ENCODE measurements around the gene RS1.

RS1 gene

GRCh38 chrX:18668071-18668835, 3.7 kb downstream of the RS1 start:
- DNase-seq, result peak; percentile 62

- DNase-seq, result peak; percentile 49
Observed at GRCh38 chrX:18666614-18667013, 5.3 kb downstream of the RS1 start.

DNA sequence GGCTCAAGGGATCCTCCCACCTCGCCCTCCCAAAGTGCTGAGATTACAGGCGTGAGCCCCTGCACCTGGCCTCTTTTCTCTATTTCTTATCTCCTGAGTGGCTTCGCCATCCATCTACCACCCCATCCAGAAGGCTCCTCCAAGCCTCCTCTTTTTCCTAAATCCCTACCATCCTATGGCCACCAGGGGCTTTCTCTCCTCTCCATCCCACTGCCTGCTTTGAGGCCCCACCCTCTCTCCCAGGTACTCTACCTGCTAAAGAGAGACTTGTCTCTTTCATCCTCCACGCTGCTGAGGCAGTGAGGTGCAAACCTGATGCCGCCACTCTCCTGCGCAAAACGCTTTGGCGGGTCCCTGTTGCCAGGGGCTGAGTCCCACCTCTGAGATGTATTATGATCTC, 7.0 kb downstream of the RS1 start:
- no peak for DNase-seq

DNA sequence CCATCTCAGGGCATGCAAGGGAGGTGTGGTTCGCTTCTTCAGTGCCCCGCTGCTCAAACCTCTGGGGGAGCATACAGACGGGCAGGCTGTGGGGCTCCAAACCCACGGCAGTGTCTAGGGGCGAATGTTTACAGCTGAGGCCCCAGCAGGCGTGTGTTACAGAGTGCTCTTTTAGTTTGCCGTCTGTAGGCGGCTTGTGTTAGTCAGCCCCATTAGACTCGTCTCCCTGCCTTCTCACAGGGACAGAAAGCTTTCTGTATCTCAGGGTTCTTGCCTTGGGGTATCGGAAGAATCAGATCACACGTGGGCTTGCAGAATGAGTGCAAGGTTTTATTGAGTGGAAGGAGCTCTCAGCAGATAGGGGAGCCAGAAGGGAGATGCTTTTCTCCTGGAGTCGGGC, 10.6 kb downstream of the RS1 start:
- DNase-seq, result no peak

DNA sequence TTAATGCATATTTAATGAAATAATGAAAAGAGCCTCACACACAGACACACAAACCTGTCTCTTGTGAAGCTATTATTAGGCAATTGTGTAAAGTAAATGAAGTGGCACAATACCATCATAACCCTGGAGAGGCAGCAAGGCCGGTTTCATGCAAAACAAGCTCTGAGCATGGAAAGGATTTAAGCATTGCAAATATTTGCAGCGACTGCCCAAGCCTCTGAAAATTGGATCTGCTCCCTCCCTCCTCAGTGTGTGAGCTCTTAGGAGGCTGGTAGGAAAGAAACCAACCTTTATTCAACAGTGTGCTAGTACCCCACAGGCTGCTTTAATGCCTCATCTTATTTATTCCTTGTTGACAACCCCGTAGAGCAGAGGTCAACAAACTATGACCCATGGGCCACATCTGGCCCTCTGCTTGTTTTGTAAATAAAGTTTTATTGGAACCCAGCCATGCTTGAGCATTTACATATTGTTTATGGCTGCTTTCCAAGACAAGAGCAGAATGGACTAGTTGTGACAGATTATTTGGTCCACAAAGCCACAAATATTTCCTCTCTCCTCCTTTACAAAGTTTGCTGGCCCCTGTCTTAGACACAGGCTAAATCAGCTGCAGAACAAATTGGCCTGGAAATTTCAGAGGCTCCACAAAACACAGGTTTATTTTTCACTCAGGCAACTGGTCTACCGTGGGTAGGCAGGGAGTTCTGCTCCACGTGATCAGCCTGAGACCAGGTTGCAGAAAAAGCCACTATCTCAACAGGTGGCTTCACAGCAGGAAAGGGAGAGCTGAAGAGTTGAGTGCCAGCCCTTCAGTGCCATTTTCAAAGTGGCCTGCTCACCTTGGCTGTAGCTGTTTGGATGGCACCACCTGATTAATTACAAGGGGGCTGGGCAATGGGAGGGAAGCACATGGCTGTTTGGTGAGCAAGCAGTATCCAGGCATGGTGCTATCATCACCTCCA, 16.8 kb downstream of the RS1 start:
- DNase-seq, result no peak

GRCh38 chrX:18652636-18653035, 19.3 kb downstream of the RS1 start:
- DNase-seq, result no peak

DNA sequence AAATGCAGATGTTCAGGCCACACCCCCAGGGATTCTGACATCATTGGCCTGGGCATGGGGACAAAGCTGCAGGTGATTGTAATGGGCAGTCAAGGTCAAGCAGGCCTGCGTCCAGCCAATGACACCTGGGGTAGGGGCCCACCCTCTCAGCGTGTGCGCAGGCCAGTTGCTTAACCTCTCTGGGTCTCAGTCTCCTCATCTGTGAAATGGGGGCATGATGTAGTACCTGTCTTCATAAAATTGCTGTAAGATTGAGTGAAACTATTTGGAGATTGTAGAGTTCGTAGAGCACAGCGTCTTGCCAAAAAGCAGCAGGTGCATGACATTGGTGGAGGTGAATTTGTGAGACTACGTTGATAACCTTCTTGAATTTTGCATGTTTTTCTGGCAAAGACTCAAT, 21.2 kb downstream of the RS1 start:
- DNase-seq, result no peak

DNA sequence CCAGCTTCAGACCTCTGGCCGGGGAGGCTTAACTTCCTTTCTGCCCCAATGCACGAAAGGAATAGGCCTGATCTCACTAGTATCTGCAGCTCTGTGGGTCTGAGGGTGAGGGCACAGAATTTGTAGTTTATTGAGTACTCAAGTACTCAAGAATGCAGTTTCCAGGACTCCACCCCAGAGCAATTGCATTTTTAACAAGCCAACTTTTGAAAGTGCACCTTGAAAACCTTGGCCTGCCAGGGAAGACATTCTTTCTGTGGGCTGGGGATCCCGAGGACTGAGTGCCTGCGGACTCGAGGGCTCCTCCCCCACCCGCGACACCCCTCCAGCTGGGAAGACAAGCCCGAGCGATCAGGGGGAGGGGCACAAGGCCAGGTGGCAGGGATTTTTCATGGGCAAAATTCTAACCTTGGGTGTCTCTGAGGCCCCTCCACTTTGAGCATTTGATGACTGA, 22.4 kb downstream of the RS1 start:
- no peak for DNase-seq

DNA sequence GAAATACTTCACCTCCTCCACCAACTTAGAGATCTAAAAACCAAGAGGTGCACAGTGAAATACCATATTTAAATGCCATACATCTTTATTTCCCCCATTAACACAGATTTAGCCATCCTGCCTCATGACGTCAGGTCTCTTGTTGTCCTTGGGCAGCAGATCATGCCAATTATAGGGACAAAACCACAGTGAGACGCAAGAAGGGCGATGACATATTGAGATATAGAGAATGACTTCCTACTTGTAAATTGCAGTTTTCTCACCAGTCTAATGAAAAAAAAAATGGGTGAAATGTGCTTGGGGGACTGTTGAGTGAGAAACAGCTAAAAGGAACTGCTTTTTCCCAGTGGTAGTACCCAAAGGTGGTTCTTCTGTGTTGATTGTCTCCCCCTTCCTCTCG, 24.3 kb downstream of the RS1 start:
- DNase-seq, result peak; percentile 46

DNA sequence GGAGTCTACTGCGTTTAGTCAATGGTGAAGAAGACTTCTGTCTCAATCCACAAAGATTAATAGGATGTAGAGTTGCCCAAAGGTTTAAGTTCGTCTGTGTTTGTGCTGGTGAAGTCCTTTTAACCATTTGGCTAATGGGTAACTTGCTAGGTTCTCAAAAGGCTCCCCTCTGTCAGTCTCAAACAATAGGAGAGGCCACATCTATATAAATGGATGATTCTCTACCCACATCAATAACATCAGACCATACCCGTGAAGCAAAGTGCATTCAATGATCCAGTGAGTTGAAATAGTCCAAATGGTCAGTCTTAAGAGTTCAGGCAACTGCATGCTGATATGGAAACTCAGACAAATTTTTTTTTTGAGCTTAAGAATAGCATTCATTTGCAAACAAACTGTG, 28.1 kb downstream of the RS1 start:
- DNase-seq, result no peak

GRCh38 chrX:18643243-18643642, 28.7 kb downstream of the RS1 start:
- DNase-seq, result no peak

- DNase-seq, result no peak
Observed at GRCh38 chrX:18640686-18641085, 31.2 kb downstream of the RS1 start.

GRCh38 chrX:18639280-18639679, 32.6 kb downstream of the RS1 start:
- no peak for DNase-seq

- DNase-seq, result no peak
Observed at GRCh38 chrX:18638398-18638797, 33.5 kb downstream of the RS1 start.

DNA sequence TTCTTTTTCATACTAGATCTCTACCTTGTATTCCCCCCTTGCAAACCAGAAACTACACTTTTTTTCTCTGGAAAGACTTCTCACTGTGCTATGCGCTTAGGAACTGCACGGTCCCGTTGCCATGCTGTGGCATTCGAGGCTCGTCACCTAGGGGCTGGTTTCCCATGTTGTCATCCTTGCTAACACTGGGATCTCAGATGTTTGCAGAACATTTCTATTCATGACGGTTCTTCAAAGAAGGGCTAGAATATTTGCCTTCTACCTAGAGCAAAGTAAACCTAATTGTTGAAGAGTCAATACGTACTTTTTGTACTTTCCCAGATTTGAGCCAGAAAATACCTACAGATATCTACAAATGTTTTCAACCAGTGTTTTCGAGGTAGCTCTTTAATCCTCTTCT, 41.0 kb downstream of the RS1 start:
- no peak for DNase-seq

DNA sequence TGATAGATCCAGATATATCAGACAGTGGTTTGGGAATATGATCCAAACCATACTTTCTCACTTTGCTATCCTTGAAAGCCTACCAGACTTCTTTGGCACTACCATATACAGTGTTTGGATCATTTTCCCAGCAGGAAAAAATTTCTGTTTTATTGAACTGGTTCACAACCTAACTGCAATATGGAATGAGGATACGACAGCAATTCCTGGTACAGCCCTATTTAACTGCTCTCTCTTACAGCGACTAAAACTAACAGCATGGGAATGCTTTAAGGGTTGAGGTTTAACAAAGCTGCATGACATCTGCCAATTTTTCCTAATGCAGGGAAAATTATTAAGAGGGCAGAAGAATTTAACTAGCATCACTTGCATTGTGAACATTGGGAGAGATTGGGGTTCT, 47.3 kb downstream of the RS1 start:
- DNase-seq, result no peak

DNA sequence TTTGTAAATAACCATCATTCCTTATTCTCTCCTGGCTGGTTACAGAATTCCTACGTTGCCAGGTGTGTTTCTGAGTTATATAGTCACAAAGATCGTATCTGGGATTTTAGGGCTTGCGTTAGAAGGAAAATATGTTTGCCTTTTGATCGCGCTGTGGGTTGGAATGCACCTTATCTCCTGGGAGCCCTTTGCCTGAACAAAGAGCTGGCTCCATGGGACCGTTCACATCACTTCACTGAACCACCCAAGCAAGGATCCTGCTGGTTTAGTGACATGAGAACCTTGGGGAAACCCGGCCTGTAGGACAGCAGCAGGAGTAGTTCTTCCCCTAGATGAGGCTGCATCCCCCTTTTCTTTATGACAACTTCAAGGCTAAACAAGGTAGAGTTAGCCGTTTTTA, 51.6 kb downstream of the RS1 start:
- no peak for DNase-seq

GRCh38 chrX:18619288-18619687, 52.6 kb downstream of the RS1 start:
- no peak for DNase-seq

GRCh38 chrX:18617407-18617750, 54.5 kb downstream of the RS1 start:
- peak; percentile 32 for DNase-seq

DNA sequence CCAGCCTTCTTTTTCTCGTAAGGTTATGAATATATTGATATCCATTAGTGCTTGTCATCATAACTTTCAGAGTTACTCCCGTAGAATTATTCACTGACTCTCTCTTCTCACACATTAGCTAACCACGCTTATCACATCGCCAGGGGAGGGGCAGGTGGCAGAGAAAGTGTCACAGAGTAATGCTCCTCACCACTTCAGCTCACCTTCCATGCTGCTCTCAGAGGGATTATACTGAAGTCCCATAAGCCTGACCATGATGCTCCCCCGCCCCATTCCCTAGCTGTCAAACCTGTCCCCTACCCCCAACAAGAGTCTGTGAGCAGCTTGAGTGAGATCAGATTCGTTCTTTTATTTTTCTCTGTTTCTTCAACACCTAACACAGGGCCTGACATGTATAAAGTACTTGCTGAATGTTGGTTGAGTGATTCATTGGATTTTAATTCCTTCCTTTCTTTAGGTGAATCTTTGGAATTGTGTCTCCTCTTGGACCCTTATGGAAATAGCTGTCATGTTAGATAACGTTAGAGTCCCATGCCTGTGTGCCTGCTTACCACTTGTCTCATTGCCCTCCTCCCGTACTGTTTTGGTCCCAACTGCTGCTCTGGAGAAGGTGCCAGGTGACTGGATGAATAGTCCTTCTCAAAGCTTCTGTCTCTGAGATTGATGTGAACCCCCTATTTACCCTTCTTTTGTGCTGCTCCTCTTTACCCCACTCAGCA, 55.1 kb downstream of the RS1 start:
- DNase-seq, result no peak

DNA sequence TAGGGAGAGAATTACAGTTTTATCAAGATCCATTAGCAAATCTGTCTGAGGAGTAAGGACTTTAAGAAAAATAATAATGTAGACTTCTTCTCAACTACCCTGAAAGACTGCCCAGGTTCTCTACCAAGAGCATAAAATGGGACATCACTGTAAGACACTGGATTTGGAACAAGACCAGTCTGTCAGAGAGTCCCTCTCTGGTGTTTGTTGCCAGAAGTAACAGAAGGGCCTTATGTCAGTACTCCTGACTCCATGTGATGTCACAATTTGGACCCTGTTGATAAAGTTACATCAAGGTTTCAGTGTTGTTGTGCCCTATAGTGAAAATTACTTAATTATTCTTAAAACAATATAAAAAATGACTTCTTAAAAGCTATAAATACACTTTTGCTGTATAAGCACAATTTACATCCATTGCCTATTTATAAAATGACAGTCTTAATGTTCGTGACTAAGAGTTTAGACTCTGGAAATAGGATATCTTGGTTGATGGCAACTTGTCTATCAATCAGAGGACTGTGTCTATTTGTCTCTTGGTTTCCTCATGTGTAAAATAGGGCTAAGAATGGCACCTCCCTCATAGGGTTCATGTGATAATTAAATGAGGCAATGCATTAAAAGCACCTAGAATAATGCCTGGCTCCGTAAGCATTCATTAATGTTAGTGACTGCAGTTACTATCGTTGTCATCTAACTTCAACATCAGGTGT, 57.8 kb downstream of the RS1 start:
- DNase-seq, result no peak

DNA sequence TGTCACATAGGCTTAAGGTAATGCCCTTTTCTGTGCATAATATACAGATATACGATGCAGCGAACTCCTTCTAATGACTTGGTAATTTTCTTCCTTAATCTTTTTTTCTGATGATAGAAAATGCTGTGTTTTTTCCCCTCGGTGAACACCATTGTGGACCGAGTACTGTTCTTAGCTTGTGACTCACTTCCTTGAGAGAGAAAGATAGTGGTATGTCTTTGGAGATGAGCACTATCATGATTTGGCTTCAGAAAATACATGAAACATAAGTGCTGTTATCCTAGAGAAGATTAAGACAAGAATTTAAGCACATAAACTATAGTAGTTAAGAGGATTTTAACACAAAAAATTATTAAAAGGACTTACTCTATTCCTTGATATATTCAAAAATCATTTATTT, 63.9 kb downstream of the RS1 start:
- no peak for DNase-seq

DNA sequence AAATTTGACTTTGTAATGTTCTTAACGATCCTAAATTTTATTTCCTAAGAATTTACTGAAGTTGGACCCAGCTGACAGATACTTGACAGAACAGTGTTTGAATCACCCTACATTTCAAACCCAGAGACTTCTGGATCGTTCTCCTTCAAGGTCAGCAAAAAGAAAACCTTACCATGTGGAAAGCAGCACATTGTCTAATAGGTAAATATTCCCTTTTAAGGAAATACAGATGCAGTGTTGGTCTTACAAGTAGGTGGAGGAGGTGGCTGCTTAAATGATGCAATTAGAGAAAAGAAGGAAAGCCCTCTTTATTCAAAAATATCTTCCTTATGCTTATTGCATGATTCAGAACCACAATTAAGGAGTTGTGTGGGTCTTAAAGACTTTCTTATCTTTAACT, 73.5 kb downstream of the RS1 start:
- DNase-seq, result no peak
